Posterior vena cava (tissue), 2 donors: ENCODE measurements around the gene NKD2. TPM values are rescaled to one million over a fixed set of nuclear protein-coding genes. Genes with fewer than 3 reads are reported as not detected.
"Not testable (repeated sequence)": the region's sequence is repeated elsewhere in the genome, so short reads cannot be mapped to it uniquely, and the experiment has no call there.

ENCODE experiments used
- DNase-seq: peaks from one replicate; pipeline ENCODE4 v3.0.0-alpha.2; 2020; ENCODE audit warnings: low spot score
- intact Hi-C, 2 donors: fragments of 100-400 bp; cut with DNase I; formaldehyde crosslinking; loops; one replicate each; pipeline versions ENCODE4 v1.14.1 to v1.14.2; 2022 to 2023
- total RNA-seq, 2 donors: library from RNA; stranded (reverse); fragmentation: NEBNext Ultra II Directional; extraction: Animal tissue kit (Norgen Biotek cat#: 25700); gene quantifications; one replicate each; pipeline ENCODE4 v1.2.1, GENCODE V29; 2021
- donor health status: DM: yes; HTN: yes; CAD: no.
- donor health status: DM: yes; HTN: yes; CAD: no.

NKD2 gene
- total RNA-seq, 2 donors from 2014 or later = 2.7 to 5.0 TPM

DNA sequence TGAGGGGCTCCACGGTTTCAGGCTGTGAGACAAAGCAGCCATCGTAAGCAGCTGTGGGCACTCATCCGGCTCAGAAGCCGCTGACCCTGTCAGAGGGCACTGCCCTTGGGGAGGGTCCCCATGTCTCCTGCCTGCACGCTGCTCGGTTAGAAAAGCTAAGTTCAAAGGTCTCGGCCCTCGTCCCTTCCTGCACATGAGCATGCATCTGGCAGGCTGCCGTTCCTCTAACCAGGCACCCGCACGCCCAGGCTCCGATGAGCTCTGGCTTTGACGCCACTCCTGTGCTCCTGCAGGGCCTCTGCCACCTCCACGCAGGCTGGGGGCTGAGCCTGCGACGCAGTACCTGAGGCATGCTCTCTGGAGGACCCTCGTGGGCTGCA lies 51.3 kb downstream of the NKD2 start:
- DNase-seq = no peak
- intact Hi-C loops = no loop called here

DNA sequence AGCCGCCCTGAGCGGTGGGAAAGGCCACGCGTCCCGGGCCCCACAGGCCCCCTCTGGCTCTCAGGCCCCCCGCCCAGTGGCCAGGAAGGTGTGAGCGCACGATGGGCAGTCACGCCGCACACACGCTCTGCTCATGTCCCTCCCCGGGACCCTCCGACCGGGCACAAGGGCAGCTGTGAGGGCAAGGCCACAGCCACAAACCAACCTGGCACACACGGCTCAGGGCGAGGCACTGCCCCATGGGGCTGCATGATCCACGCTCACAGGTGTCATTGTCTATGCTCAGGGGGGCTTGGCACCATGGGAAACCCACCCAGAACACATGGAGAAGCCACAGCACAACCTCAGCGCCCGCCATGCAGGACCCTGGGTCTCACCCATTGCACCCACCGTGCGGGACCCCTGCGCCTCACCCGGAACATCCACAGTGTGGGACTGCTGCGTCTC lies 52.0 kb downstream of the NKD2 start:
- intact Hi-C loops = no loop called here
- DNase-seq = no peak

DNA sequence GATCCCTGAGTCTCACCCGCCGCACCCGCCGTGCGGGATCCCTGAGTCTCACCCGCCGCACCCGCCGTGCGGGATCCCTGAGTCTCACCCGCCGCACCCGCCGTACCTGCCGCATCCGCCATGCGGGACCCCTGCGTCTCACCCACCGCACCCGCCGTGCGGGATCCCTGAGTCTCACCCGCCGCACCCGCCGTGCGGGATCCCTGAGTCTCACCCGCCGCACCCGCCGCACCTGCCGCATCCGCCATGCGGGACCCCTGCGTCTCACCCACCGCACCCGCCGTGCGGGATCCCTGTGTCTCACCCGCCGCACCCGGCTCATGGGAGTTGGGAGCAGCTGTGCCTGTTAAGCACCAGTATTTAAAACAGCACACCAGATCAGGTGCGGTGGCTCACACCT lies 52.7 kb downstream of the NKD2 start:
- intact Hi-C loops, DNase-seq: not testable (repeated sequence)

DNA sequence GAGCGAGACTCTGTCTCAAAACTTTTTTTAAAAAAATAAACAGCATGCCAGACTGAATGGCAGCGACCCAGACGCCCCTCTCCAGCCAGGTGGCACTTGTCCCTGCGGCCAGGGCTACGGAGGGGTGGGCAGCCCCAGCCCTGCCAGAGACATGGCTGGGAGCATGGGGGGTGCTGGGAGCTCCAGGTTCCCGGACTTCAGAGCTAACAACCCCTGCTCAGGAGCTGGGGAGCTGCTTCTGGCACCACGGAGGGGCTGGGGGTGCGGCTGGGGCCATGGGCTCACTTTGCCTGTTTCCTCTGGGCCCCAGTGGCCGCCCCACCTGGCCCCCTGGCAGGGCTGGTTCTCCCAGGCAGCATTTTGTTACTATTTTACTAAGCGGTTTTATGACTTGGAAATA lies 53.3 kb downstream of the NKD2 start:
- no peak for DNase-seq
- intact Hi-C loops = no loop called here

DNA sequence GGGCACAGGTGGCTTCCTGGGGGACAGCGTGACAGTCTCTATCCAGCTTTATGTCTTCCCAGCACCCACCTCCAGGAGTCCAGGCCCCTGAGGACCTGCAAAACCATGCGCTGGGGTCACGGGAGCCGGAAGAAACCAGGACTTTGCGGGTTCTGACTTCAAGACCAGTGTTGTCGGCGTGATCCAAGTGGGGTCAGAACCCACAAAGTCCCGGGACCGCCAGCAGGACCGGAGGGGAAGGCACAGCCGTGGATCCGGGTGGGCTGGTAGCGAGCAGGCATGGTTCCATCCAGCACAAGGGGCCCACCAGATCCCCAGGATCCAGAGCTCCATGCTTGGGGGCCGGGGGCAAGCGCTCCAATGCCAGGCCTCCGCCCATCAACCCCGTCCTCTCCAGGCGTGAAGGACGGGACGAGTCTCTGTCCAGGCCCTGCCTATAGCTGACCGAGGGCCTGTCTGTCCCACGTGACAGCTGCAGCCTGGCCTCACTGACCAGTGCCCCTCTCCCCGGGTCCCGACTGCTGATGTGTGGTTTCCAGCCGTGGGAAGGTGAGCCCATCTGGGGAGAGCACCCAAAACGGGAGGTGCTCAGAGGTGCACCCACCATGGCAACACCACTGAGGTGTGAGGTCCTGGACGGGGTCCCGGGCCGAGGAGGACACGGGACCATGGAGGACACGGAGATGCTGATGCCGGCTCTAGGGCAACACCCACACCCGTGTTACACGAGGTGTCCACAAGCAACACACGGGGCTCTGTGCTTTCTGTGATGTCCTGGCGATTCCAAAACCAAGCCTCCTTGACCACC lies 54.4 kb downstream of the NKD2 start:
- no peak for DNase-seq
- intact Hi-C loops = no loop called here

DNA sequence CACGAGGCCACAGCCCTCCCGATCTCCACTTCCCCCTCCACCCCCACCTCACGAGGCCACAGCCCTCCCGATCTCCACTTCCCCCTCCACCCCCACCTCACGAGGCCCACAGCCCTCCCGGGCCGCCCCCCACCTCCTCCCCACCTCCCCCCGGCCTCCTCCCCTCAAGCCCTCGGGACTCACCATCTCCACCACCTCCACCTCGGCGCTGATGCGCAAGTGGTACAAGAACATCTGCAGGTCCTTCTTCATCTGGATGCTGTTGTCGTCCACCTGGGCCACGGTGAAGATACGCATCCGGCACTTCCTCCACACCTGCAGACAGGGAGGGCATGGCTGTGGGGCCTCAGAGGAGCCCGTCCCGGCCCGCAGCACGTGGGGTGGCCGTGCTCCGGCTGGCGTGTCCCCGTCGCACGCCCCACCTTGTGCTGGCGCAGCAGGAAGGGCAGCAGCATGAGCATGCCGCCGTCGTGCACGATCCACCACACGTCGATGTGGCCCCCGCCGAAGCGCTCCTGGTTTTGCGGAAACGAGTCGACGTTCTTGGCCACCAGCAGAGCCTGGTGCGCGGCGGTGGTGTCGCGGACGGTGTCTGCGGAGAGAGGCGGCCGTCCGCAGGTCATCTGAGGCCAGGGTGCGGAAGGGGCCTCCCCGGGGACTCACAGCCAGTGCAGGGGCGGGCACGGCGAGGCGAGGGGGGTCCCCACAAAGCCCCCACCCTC lies 55.2 kb downstream of the NKD2 start:
- intact Hi-C loops = no loop called here

DNA sequence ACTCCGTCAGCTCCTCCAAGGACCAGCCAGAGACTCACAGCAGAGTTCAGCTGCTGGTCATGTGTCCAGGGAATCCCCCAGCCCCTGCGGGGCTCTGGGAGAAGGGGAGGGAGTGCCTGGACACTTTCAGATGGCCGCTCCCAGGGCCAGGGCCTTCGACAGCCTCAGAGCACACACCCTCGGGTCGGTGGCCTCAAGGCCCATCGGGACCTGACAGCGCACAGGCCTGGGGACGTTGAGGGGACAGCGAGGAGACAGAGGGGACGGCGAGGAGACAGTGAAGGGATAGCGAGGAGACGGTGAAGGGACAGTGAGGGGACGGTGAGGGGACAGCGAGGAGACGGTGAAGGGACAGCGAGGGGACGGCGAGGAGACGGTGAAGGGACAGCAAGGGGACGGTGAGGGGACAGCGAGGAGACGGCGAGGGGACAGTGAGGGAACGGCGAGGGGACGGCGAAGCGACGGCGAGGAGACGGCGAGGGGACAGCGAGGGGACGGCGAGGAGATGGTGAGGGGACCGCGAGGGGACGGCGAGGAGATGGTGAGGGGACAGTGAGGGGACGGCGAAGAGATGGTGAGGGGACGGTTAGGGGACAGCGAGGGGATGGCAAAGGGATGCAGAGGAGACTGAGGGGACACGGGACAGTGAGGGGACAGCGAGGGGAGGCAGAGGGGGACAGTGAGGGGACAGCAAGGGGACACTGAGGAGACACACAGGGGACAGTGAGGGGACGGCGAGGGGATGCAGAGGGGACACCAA lies 56.0 kb downstream of the NKD2 start:
- no peak for DNase-seq

More for the DNA sequence above, 55.2 kb downstream of the NKD2 start:
- DNase-seq = no peak

DNA sequence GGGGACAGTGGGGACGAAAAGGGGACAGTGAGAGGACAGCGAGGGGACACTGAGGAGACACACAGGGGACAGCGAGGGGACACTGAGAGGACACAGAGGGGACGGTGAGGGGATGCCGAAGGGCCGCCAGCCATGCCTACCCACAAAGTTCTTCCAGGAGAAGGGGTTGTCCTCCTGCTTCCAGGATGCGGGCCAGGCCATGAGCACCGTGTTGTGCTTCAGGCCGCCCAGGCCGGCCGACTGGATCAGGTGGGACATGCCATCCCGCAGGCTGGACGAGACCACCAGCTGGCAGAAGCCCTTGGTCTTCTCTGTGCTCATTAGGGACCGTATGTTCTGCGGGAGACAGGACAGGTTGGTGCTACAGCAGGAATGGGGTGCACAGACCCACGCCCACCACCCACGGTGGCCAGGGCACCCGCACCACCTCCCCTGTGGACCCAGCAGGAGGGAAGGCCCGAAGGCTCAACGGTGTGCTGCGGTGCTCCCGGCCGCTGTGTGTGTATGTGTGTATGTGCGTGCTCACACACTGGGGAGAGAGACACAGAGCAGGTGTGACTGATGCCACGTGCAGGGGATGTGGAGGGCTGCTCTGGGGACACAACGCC lies 56.6 kb downstream of the NKD2 start:
- no peak for DNase-seq
- intact Hi-C loops = no loop called here

More for the DNA sequence above, 56.0 kb downstream of the NKD2 start:
- intact Hi-C loops = no loop called here

DNA sequence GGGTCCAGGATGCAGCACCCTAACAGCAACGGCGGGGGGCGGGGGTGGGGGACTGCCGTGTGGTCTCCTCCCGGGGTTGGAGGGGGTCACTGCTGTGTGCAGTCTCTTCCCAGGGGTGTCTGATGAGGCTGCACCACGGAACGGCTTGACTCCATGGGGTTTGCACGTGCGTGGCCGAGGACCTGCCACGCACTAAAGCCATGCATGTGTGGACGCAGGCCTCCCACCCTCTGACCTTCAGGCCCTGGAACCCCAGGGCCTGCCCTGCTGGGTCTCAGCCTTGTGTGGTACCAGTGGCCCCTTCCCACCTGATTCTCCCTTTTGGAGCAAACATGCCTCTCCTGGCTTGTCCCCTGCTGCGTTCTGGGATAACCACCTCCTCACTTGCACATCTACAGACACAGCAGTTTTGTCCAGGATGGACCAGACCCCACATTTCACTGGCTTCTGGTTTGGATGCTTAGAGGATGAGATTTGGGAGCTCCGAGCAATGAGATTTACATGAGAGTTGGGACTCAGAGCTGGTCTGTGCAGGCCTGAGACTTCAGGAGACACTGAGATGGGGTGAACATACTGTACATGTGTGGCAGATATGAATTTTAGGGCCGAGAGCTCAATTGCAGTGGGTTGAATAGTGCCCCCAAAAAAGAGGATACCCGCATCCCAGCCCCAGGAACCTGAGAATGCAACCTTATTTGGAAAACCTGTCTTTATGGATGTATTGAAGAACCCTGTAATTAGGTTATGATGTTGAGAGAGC lies 57.5 kb downstream of the NKD2 start:
- DNase-seq = no peak
- intact Hi-C loops = no loop called here

DNA sequence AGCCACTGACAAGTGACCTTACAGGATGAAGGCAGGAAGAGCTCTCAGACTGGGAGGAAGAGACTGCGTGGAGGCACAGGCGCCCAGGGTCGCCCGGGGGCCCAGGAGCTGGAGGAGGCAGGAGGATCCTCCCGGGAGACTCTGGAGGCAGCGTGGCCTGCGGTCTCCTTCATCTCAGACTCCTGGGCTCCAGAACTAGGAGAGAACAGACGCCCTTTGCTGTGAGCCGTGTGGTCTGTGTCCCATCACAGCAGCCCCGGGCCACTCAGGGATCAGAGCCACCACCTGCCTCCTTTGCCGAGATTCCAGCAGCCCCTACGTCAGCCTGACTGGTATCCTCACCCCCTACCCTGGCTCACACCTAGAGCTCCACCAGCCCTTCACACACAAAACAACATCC lies 58.1 kb downstream of the NKD2 start:
- intact Hi-C loops = no loop called here
- no peak for DNase-seq

DNA sequence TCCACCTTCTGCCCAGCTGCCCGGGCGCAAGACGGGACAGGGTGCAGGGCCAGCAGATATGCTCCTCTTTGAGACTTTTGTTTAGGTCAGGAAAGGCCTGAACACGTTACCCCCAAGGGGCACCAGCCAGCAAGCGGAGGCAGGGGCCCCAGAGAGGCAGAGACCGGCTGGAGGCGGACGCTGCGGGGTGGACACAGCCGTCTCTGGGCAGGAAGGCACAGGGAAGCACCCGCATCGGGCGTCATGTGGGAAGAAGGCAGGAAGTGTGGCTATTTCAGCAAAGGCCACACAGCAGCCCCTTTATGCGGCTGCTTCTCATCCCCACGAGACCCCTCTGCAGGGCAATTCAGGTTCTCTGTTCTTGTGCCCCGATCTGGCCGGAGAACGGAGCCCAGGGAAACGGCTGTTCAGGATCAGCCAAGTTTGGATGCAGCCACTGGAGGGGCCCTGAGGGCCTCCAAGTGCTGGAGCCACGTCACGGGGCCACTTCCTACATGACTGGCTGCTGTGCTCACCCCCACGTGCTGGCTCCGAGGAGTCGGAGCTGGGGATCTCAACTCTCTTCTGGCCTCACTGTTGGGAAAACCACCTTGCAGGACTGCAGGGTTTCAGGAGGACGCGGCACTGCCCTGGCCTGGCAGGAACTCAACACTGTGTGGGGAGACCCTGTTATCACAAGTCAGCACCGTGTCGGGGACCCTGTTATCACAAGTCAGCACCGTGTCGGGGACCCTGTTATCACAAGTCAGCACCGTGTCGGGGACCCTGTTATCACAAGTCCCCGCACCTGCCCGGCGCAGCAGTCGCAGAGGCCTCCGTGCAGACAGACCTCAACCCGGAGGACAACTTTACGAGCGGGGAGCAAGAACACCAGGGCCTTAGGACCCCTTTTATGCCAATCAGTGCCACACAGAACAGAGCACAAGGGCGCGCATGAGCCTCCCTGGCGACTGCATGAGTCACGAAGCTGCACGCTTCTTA lies 58.8 kb downstream of the NKD2 start:
- intact Hi-C loops = no loop called here

DNA sequence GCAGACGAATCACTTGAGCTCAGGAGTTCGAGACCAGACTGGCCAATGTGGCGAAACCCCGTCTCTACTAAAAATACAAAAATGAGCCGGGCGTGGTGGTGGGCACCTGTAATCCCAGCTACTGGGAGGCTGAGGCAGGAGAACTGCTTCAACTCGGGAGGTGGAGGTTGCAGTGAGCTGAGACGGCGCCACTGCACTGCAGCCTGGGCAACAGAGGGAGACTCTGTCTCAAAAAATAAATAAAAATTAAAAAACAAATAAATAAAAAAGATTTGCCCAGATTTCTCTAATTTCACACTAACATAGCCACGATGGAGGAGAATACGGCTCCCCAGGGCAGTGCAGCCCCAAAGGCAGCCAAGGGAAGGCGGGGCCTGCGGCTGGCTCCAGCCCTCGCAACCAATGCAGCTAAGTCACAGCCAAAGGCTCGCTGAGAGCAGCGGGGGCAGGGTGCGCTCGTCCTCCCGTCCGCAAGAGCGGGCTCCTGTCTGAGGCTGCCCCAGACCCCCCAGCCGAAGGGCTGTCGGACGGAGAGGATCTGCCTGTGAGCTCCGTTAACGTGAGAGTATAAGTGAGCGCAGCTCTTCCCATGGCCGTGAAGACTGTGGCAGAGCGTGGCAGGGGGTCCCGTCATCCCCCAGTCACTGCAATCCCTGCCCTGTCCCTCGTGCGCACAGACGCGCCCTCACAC lies 59.7 kb downstream of the NKD2 start:
- intact Hi-C loops = no loop called here

More for the DNA sequence above, 58.8 kb downstream of the NKD2 start:
- no peak for DNase-seq

DNA sequence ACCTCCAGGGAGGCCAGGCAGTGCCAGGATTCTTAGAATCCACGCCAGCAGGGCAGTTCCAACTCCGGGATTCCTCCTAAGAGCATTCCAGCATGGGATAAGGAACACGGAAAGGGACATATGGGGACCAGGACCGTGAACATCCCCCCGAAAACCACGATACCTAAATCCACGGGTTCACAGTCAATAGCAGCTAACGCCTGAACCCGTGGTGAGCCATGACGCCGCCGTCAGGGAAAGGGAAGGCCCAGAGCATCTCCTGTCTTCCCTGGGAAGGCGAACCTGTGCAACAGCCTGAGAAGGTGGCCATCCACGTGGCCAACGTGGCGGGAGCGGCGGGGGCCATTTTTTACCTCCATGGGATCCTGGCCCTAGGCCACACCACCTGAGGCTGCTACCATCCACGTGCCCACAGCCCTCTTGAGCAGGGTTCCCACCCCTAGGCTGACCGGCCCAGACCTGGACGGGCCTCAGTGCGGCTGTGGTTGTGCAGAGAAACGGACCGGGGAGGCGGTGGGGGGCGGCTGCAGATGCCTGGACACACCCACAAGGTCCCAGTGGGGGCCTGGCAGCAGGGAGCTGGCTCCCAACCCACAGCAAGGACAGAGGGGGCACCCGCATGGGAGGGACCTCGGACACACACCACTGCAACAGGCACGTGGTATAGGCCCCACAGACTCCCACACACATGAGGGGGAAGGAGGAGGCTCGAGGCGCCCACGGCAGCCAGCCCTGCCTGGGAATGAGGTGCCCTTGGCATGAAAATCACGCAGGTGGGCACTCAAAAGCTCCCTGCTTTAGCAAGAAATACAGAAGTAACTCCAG lies 60.5 kb downstream of the NKD2 start:
- no peak for DNase-seq
- intact Hi-C loops = no loop called here

More for the DNA sequence above, 59.7 kb downstream of the NKD2 start:
- DNase-seq = no peak

DNA sequence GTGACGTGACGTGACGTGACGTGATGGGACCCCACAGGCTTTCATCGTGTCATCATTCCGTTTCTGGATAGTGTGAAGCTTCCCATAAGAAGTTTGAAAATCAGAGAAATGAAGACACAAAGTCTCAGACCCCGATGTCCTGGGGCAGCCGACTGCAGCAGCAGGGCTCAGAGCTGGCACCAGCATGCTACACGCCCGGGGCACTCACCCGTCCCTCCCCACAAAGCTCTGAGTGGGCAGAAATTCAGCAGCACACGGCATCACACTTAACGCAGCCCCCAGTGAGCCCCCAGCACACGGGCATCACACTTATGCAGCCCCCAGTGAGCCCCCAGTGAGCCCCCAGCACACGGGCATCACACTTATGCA lies 61.1 kb downstream of the NKD2 start:
- DNase-seq = no peak
- intact Hi-C loops = no loop called here

DNA sequence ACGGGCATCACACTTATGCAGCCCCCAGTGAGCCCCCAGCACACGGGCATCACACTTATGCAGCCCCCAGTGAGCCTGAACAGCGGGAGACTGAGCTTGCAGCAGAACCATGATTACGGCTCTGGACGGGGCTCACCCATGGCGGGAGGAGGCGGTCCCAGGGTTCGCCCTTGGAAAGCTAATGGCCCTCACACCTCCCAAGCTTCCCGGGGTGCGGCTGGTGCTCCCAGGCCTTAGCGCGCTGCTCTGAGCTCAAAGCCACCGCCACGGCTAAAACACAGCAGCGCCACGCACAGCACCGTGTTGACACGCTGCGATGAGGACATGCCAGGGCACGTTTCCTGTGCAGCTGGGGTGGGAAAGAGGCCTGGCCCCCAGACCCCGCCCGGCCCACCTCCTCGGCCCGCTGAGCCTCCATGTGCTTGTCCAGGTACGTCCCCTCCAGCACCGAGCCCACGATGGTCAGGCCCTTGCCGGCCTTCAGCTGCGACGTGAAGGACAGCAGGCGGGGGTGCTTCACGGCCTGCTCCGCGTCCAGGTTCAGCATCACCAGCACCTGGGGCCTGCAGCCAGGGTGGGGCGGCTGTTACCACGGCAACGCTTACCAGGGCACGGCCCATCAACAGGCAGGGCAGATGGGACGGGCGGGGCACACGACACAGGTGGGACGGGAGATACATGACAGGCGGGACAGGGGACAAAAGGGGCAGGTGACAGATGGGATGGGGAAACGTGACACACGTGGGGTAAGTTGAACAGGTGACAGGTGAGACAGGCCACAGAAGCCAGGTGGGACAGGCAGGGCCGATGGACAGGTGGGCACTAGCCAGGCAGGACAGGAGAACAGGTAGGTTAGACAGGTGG lies 64.9 kb downstream of the NKD2 start:
- no peak for DNase-seq
- intact Hi-C loops = no loop called here

DNA sequence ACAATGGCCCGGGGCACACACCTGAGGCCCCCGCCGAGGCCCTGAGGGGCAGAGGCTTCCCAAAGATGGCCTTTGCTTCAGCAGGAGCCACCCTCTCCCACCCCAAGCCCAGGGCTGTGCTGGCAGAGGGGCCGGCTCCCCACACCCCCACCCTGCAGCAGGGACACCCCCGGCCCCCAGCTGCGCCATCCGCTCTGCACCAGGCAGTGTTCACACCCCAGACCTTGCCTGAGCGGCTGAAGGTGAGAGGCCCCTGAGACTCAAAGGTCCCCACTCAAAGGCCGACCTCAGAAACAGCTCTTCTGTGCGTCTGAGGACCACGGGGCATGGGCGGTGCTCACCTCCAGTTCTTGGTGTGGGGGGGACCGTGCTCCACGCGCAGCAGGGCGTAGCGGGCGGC lies 65.6 kb downstream of the NKD2 start:
- no peak for DNase-seq
- intact Hi-C loops = no loop called here
